NCI-H1930 (cell line): ENCODE data around the gene CDK10.
"Not testable (repeated sequence)": the region's sequence is repeated elsewhere in the genome, so short reads cannot be mapped to it uniquely, and the experiment has no call there.

ENCODE experiments used
- DNase-seq, 2 experiments: peaks; one replicate each; lab custom pipeline; 2025; lab: John Stamatoyannopoulos, UW

CDK10 gene

DNA sequence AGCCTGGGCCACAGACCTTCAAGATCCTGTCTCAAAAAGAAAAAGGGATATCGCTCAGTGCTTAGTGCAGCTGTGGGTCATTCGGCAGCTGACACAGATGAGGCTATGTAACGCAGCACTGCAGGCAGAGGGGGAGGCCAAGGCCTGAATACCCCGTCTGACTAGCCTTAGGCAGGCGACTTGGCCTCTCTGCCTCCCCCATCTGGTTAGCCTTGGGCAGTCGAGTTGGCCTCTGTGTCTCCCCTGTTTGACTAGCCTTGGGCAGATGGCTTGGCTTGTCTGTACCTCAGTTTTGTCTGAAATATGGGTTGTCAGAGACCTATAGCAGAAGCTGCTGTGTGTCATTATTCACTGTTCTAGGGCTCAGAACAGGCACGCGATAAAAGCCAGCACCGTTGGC lies 18.9 kb upstream of the CDK10 start:
- no peak for DNase-seq

DNA sequence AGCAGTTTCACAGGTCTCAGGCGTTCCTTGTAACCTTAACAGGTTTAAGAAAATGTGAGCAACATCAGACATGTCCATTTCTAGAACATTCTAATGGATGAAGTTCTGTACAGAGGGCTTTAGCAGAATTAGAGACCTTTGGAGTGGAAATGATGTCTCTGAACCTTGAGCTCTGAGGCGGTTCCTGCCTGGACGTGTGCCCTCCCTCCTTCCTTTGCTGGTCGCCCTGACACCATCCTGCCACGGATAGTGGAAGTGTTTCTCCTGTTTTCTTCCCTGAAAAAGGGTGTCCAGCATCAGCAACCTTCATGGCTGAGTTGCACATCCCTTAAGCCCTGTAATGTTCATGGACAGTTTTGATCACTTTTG lies 17.7 kb upstream of the CDK10 start:
- no peak for DNase-seq

DNA sequence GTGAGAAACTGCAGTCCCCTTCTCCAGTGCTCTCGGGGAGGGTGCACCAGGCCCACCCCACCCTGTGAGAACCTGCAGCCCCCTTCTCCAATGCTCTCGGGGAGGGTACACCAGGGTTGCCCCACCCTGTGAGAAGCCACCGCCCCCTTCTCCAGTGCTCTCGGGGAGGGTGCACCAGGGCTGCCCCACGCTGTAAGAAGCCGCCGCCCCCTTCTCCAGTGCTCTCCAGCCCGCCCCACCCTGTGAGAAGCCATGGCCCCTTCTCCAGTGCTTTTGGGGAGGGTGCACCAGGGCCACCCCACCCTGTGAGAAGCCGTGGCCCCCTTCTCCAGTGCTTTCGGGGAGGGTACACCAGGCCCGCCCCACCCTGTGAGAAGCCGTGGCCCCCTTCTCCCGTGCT lies 16.7 kb upstream of the CDK10 start:
- DNase-seq, result no peak

DNA sequence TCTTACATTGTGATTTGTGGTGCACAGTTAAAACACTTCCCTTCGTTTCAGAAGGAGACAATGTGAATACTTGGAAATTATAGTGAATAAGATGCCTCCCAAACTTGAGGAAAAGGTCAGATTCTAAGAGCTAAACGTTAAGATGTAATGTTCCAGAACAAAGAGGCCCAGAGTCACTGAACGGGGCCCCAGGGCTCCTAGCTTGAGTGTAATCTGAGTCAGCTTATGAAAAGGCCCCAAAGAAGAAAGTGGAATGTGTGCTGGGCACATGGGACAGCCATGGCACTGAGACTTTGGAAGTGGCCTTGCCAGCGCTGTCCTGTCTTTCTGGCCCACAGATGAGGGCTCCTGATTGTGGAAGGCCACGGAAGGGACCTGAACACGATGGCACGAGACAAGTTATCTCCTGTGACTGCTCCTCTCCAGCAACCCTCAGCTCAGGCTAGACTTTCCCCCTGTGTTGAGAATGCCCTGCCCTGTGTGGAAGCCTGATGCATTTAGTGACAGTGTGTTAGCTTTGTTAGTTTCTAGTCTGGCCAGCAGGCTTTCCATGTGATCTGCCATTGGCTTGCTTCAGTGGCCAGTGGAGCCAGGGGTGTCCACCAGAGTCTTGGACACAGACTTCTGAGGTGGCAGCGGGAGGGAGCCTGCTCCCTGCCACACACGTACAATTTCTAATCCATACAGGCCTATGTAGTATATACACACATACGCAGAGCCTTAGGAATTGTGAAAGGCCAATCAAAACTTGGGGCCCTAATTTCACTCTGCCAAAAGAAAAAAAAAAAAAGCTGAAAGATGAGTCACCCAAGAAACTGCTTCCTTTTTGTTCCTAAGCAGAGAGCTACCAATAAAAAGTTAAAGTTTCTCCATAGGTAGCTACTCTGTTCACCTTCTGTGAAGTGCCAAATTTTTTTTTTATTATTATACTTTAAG lies 15.7 kb upstream of the CDK10 start:
- no peak for DNase-seq

DNA sequence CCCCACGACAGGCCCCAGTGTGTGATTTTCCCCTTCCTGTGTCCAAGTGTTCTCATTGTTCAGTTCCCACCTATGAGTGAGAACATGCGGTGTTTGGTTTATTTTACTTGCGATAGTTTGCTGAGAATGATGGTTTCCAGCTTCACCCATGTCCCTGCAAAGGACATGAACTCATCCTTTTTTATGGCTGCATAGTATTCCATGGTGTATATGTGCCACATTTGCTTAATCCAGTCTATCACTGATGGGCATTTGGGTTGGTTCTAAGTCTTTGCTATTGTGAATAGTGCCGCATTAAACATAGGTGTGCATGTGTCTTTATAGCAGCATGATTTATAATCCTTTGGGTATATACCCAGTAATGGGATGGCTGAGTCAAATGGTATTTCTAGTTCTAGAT lies 14.9 kb upstream of the CDK10 start:
- DNase-seq, result not testable (repeated sequence)

DNA sequence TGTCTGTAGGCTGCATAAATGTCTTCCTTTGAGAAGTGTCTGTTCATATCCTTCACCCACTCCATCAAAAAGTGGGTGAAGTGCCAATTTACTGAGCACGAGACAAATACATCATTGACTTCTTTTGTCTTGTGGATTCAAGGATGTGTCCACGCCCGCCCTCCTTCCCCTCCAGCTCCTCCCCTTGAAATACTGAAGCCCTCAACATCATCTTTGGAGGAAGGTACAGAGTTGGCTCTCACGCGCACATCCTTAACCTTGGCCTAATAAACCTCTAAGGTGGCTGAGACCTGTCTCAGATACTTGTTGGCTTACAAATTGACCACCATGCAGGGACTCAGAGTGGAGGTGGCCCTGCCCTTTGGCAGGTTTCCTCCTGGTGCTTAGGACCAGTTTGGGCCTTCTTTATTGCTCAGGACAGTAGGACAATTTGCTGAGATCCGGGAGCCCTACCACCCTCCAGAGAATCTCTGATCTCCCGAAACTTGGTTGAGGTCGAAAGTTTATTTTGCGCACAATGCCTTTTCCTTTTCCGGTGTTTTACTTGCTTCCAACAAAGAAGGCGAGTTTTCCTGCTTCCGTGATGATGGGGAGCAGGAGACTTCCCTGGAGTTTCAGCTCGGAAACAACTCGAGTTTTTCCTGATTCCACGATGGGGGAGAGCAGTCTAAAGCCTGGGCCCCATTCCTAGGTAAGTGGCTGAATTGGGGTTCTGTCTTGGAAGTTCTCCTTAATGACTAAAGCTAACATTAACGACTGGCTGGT lies 14.1 kb upstream of the CDK10 start:
- no peak for DNase-seq

DNA sequence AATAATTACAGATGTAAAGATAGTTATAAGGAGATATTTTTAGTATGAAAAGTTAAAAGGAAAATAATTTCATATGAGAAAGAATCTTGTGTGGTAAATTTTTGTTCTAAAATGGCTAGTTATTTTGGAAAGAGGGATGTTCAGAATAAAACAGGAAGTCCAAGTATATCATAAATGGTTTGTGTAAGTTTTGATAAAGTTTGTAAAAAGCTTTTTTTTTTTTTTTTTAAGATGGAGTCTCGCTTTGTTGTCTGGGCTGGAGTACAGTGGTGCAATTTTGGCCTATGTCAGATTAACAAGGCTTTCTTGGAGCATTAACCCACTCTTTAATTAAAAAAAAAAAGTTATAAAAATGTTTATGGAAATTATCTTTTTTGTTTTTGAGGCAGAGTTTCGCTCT lies 8.2 kb upstream of the CDK10 start:
- DNase-seq, result no peak

DNA sequence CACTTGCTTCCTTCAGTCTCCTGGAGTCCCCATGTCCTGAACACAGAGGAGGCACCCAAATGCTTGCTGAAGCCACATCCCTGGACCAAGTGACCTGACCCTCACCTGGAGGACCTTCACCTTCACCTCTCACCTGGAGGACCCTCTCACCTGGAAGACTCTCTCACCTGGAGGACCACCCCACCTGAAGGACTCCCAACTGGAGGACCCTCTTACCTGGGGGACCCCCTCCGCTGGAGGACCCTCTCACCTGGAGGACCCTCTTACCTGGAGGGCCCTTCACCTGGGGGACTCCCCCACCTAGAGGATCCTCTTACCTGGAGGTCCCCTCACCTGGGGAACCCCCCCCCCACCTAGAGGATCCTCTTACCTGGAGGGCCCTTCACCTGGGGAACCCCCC lies 573 bp upstream of the CDK10 start:
- no peak for DNase-seq

DNA sequence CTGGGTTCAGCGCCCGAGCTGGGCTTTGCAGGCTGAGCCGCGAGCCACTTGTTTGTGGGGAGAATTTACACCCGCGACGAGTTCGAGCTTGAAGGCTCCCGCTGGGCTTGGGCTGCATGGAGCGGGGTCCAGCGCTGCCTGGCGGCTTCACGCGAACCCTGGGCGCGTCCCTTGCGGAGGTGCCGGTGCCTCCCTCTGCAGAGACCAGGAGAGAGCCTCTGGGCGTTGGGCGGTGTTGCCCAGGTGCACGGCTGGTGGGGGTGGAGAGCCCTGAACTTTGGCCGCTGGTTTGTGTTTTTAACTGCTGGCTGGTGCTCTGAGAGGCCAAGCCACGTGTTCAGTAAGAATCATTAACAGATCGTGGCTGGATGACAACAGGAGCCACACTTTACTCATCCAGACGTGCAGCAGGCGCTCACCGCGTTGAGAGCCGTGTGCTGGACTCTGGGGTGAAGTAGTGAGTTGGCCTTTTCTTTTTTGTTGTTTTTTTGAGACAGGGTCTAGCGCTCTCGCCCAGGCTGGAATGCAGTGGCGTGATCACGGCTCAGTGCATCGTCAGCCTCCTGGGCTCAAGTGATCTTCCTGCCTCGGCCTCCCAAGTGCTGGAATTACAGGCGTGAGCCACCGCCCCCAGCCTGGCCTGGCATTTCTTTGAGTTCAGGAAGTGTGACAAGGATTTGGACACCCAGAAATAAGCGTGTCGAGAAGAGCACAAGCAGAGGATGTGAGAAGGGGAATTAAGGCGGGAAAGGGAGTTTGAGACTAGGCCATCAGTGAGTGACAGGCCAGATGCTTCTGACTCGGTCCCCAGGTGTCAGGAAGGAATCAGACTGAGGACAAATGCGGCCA lies 827 bp downstream of the CDK10 start:
- no peak for DNase-seq

DNA sequence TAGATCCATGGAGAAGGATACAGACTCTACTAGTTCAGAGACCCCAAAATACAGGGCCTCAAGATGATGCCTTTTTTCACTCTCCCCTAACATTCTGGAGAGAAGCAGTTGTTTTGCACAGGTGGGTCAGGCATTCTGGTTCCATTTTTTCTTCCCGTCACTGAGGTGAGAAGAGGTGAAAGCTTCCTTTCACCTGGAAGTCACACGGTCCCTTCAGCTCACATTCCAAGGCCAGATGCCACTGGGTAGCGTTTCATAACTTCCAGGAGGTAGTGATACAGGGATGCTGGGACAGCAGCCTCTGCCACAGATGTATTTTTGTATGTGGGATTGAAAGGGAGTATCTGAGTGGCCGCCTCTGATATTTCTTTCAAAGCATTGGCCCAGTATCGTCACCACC lies 1.9 kb downstream of the CDK10 start:
- no peak for DNase-seq

DNA sequence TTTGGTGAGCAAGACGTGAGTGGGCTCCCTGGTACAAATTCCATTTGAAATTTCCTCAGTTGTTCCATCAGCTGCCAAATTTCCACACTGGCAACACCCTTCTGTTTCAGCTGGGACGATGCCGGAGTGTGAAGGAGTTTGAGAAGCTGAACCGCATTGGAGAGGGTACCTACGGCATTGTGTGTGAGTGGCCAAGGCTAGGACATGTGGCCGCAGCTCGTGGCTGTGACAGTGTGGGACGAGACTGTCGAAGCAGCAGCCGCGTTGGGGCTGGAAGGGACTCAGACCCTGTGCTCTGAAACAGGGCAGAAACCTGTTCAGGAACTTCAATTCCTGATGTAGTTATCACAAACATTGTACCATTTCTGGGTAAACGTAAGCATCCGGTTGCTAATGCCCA lies 2.7 kb downstream of the CDK10 start:
- no peak for DNase-seq

DNA sequence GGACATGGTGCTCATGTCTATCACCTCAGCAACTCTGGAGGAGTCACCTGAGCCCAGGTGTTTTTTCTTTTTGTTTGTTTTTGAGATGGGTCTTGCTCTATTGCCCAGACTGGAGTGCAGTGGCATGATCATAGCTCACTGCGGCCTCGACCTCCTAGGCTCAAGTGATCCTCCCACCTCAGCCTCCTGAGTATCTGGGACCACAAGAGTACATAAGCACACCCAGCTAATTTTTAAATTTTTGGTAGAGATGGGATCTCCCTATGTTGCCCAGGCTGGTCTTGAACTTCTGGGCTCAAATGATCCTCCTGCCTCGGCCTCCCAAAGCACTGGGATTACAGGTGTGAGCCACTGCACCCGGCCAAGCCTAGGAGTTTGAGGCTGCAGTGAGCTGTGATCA lies 3.1 kb downstream of the CDK10 start:
- DNase-seq, result not testable (repeated sequence)

DNA sequence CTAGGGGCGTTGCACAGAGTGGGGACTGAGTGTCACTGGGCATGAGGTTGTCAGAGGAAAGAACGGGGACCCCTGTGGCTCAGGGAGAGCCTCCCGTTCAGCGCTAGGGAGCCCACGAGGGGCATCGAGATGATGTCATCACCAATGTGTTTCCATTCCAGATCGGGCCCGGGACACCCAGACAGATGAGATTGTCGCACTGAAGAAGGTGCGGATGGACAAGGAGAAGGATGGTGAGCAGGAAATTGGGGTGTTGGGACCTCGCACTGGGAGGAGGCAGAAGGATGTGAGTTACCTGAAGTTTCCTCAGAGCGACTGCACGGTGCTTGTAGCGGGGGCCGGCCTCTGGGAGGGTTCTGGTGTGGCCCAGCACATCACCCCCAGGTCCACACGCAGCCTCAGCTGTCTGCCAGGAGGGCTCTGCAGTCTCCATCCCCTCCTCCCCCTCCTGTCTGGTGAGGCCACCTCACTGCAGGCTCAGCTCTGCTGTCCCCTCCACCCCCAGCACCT lies 4.0 kb downstream of the CDK10 start:
- DNase-seq, result no peak

DNA sequence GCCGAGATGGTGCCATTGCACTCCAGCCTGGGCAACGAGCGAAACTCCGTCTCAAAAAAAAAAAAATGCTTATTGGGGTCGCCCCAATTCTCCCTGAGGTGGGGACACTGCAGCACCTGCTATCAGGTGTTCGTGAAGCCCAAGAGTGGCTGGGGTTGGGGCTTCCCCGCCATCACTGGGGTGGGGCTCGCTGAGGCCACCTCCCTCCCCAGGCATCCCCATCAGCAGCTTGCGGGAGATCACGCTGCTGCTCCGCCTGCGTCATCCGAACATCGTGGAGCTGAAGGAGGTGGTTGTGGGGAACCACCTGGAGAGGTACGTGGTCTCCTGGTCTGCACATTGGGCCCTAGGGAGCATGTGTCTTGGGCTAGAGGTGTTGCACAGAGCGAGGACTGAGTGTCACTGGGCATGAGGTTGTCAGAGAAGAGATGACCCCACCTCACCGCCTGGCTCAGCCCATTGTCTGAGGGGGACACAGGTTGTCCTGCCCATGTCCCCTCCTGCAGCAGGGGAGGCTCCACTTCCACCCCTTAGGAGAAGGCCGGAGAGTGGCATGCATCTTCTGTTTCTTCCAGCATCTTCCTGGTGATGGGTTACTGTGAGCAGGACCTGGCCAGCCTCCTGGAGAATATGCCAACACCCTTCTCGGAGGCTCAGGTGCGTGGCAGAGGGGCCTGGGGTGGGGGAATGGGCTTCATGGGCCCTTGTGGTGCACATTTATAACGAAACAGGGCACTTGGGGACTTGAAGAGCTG lies 4.9 kb downstream of the CDK10 start:
- DNase-seq, result no peak

DNA sequence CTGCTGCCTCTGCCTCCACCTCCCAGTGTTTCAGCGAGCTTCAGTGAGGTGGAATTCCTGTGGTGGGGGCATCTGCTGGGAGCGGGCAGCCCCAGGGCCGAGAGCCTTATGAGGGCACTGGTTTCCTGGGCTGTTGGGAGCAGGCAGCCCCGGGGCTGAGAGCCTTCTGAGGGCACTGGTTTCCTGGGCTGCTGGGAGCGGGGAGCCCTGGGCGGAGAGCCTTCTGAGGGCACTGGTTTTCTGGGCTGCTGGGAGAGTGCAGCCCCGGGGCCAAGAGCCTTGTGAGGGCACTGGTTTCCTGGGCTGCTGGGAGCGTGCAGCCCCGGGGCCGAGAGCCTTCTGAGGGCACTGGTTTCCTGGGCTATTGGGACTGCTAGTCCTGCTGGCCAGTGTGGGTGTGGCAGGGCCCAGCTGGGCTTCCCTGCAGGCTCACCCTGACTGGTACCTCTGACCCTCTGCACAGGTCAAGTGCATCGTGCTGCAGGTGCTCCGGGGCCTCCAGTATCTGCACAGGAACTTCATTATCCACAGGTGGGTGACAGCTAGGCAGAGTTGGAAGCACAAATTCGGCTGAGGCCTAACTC lies 5.6 kb downstream of the CDK10 start:
- DNase-seq, result no peak

DNA sequence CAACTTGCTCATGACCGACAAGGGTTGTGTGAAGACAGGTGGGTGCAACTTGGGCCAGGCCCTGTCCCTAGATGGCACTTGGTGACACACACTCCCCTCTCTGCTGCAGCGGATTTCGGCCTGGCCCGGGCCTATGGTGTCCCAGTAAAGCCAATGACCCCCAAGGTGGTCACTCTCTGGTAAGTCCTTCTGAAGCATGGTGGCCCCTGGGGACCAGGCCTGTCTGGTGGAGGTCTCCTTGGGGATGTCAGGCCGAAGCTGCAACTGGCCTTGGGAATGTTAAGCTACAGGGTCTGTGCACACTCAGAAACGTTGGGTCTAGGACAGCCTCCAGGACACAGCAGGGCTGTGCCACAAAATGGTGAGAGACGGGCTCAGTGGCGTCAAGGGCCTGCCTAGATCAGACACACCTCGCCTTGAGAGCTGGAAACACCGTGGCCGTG lies 6.8 kb downstream of the CDK10 start:
- no peak for DNase-seq

DNA sequence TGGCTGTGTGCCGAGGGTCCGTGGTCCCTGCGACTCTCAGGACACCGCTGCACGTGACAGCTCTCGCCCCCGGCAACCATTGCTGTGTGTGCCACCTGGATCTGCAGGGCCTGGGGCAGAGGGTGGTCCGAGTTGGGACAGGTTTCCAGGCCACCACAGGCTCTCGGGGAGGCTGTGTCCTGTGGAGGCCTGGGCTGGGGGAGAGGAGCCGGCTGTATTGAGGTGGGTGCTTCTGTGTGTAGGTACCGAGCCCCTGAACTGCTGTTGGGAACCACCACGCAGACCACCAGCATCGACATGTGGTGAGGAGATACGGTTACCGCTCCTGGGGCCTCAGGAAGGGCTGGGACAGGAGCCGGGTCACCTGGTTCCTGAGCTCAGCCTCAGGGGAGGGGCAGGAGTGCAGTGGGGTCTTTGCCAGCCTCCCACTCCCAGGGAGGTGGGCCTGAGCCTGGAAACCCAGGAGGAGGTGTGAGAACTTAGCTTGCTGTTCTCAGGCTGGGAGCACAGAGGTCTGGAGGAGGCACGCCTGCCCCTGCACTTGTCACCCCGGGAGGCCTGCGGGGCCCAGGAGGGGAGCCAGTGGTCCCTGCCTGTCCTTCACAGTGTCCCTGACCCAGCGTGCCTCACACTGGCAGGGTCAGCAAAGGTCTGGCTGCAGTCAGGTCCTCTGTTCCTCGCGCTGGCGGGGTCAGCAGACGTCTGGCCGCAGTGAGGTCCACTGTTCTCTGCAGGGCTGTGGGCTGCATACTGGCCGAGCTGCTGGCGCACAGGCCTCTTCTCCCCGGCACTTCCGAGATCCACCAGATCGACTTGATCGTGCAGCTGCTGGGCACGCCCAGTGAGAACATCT lies 7.7 kb downstream of the CDK10 start:
- no peak for DNase-seq

DNA sequence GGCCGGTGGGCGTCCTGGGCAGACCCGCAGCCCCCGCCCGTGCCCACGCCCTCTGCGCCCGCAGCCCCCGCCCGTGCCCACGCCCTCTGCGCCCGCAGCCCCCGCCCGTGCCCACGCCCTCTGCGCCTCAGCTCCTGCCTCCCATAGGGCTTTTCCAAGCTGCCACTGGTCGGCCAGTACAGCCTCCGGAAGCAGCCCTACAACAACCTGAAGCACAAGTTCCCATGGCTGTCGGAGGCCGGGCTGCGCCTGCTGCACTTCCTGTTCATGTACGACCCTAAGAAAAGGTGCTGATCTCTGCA lies 8.2 kb downstream of the CDK10 start:
- not testable (repeated sequence) for DNase-seq

DNA sequence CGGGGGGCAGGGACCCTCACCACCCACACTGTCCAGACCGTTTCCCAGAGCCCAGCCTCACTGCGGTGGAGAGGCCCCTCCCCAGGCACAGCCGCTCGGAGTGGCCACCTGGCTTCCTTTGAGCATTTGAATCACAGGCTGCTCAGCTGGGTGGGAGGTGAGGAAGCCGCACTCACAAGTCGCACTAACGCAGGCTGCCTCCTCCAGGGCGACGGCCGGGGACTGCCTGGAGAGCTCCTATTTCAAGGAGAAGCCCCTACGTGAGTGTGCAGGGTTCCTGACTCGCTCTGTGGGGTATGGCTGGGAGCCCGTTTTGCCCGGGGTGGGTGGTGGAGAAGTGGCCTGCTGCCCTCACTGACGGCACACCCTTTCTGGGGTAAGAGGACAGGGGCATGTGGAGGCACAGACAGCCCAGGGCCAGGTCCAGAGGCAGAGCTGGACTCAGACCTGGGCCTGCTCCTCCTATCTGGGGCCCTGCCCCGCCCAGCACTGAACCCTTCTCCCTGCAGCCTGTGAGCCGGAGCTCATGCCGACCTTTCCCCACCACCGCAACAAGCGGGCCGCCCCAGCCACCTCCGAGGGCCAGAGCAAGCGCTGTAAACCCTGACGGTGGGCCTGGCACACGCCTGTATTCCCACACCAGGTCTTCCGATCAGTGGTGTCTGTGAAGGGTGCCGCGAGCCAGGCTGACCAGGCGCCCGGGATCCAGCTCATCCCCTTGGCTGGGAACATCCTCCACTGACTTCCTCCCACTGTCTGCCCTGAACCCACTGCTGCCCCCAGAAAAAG lies 8.8 kb downstream of the CDK10 start:
- DNase-seq, result no peak
